ENCODE results near the gene INO80B.

GRCh38 chr2:74417763-74418162 is 37.1 kb upstream of the INO80B start:
- TF ChIP-seq CTCF (IDR thresholded peaks at IDR 0.05; ENCODE audit: control extremely low read depth in 1 of 3, insufficient read depth in 1 of 3, low read depth in 1 of 3, low read length in 3 of 3) (no peak), RAD21 (IDR thresholded peaks at IDR 0.05 in 1 of 2, conservative IDR thresholded peaks at IDR 0.05 in 1 of 2; ENCODE audit: low read depth in 2 of 2, low read length in 2 of 2) (no peak), HDAC2 (IDR thresholded peaks at IDR 0.05; ENCODE audit: borderline replicate concordance in 1 of 2, low read depth in 2 of 2, low read length in 2 of 2) (no peak)
